Activated CD8-positive, alpha-beta memory T cell treated with anti-CD3 and anti-CD28 coated beads for 36 hours (primary cell): ENCODE results near the gene NKAIN2. TPM values are rescaled to one million over a fixed set of nuclear protein-coding genes. Genes with fewer than 3 reads are reported as not detected.
"Not testable (repeated sequence)": the region's sequence is repeated elsewhere in the genome, so short reads cannot be mapped to it uniquely, and the experiment has no call there.

ENCODE experiments used
- CTCF ChIA-PET: fragments of 350-600 bp; sonication (Branson Sonifier 250); formaldehyde crosslinking; loops from one replicate; lab custom pipeline; 2021; ENCODE audit warnings: antibody characterized with exemption; lab: Charles Lee
- POLR2A ChIA-PET: fragments of 350-600 bp; sonication (Branson Sonifier 250); formaldehyde crosslinking; loops from one replicate; lab custom pipeline; 2021; ENCODE audit warnings: antibody characterized with exemption; lab: Charles Lee
- total RNA-seq, 2 experiments: library from RNA; stranded (reverse); gene quantifications; one replicate each; pipeline ENCODE4 v1.2.3, GENCODE V29; 2021

The NKAIN2 gene
- total RNA-seq, 2 experiments from 2014 or later, result not detected

DNA sequence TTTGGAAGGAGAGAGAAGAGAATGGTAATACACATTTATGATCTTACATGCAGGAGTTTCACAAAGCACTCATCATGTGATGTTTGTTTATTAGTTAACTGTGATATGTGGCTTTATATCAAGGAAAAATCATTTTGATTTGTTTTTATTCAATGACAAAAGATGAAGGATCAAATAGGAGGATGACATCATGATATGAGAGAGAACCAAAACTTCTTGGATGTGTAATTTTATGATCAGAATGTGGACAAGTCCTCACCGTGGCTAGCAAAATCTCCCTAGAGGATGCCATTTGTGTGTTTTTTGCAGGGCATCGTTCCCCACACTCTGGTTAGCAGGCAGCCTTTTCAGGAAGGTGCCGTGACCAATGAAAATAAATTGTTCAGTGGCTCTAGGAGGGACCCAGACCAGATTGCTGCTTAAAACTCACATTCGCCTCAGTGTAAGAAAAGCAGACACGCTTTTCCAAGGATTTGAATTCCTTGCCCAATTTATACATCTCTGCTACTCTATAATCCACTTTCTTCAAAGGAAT is 552.7 kb downstream of the NKAIN2 start:
- ChIA-PET POLR2A (no interaction called here), CTCF (no interaction called here)

DNA sequence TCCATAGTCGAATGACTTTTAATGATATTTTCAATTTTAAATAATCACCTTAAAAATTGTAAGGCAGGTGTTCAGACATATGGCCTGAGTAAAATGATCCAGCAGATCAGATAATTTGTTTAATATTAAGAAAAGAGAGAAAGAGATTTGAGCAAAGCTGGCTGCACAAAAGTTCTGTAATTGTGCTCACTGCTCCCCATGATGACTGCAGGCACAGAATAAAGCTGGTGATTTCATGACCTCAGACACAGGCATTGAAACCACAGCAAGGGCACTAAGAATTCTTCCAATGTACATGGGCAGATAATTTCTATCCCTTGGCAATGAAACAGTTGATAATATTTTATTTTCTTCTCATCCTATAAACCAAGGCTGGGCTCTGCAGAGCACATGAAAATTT is 553.1 kb downstream of the NKAIN2 start:
- POLR2A ChIA-PET, result no interaction called here
- CTCF ChIA-PET, result no interaction called here

DNA sequence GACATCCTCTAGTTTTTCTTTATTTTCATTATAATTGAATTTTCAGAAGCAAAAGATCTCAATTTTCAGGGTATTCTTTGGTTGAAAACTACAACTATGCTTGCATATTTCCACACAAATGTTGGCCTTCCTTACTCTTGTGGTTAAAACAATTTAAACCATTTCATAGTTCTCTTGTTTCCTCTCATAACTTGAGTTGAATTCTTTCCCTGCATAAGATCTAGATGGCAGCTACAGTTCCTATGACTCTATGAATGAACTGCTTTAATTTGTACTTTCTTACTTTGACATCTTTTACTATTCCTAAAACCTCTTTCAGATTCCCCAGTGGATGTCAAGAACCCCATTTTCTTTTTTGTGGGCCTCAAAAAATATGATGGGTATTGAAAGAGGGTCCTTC is 564.5 kb downstream of the NKAIN2 start:
- ChIA-PET POLR2A (no interaction called here), CTCF (no interaction called here)

DNA sequence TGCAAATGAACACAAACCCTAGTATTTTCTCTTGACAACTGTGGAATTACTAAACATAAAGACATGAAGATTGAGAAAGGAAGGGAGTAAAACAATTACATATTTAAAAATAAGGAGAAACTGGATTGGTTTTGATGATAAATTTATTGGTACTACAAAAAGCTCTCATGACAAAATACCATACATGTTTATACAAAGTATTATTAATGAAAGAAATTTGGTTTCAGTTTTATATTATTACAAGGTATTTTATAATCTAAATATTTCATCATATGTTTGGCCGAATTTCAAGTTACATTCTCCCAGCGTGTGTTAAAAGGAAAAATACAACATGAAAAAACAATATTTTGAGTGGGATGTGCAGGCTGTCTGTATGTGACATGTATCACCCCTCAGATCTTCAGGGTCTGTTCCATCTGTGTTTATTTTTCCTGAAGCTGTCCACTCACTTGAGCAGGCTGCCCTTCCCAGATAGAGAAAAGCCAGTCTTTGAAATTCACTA is 568.4 kb downstream of the NKAIN2 start:
- ChIA-PET CTCF (no interaction called here), POLR2A (no interaction called here)

DNA sequence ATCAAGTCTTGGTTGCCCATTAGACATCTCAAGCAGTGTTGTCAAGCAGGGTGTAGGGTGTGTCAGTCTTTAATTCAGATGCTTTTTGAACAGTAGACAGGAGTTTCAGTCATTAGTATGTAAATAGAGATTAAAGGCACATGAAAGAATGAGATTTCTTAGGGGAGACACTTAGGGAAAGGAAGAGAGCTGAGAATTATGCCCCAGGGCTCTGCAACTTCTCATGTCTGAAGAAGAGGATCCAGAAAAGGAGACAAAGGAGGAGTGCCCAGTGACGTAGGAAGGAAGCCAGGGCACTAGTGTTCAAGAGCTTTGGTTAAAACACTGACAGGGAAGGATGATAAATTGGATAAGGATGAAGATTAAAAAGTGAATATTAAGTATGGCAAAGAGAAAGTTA is 569.7 kb downstream of the NKAIN2 start:
- CTCF ChIA-PET, result no interaction called here
- POLR2A ChIA-PET, result no interaction called here

DNA sequence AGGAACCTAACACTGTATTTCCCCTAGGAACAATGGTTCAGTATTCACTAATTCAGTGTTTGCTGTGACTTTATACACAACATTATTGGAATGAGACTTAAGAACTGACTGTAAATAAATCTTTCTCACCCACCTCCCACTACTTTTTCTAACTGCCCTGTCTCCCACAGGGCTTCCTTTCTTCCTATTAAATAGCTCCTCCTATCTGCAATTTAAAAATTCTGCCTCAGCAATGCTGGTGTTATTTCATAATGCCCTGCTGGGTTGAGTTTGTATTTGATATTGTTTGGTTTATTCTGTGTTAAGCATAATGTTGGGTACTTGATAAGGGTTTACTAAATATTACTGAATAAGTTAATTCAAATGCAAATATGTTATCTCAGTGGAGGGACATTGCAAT is 585.5 kb downstream of the NKAIN2 start:
- ChIA-PET POLR2A (no interaction called here), CTCF (no interaction called here)

DNA sequence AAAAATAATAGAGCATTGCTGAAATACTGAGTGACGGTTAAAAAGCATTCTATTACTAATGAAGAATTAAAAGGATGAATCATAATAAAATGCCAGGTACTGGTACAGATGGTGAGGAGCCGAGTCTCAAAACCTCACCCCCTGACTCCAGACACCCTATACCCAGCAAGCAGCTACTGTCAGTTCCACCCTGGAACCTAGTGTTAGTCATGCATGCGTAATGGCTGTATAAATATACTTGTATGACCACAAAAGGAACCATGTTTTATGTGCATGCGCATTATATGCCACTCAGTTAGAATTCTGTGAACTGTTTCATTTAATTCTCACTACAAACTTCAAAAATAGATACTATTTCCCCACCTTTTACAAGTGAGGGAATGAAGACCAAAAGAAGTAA is 589.9 kb downstream of the NKAIN2 start:
- POLR2A ChIA-PET, result no interaction called here
- CTCF ChIA-PET, result no interaction called here

DNA sequence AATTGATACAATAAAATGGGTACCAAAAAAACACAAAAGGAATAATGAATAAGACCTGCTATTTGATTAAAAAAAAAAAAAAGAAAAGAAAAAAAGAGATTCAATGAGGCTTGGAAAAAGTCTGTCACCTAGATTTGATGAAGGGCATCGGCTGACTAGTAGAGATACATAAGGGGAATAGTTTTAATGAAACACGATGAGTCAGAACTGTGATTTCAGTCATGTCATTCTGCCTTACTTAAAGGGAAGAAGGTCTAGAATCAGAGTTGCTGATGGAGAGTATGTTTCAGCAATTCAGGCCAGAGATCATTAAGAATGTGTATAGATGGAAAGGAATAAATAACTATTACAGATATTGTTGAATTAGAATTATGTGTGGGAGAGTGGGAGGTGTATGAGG is 592.7 kb downstream of the NKAIN2 start:
- ChIA-PET POLR2A (no interaction called here), CTCF (no interaction called here)

DNA sequence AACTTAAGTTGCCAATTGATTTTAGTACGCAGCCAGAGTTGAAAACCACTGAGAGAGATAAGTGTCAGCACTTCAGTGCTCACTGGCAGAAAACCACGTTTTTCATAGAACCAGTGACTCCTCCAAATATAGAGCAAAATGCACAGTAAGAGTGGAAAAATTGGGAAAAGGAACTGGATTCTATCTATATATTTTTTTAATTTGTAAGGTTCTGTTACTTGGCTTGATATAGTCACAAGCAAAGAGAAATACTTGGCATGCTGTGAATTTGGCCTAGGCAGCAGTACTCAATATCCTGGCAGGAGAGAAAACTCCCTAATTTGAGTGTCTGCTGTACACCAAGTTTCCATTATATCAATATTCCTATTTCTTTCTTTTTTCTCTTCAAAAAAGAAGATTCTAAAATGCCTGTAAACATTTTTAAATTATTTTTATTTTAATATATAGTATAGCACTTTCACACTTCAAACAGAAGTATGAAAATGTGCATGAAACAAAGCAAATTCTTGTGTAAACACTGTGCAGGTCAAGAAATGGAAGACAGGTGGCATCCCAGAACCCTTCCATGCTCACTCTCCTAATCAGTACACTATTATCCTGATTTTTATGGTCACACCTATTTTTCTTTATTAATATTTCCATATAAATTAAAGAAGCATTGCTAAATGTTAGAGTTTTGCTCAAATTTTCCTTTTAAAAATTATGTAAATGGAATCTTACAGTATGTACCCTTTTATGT is 596.8 kb downstream of the NKAIN2 start:
- CTCF ChIA-PET, result no interaction called here
- POLR2A ChIA-PET, result no interaction called here

DNA sequence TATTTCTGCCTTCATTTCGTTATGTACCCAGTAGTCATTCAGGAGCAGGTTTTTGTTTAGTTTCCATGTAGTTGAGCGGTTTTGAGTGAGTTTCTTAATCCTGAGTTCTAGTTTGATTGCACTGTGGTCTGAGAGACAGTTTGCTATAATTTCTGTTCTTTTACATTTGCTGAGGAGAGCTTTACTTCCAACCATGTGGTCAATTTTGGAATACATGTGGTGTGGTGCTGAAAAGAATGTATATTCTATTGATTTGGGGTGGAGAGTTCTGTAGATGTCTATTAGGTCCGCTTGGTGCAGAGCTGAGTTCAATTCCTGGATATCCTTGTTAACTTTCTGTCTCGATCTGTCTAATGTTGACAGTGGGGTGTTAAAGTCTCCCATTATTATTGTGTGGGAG is 606.8 kb downstream of the NKAIN2 start:
- POLR2A ChIA-PET, CTCF ChIA-PET: not testable (repeated sequence)

DNA sequence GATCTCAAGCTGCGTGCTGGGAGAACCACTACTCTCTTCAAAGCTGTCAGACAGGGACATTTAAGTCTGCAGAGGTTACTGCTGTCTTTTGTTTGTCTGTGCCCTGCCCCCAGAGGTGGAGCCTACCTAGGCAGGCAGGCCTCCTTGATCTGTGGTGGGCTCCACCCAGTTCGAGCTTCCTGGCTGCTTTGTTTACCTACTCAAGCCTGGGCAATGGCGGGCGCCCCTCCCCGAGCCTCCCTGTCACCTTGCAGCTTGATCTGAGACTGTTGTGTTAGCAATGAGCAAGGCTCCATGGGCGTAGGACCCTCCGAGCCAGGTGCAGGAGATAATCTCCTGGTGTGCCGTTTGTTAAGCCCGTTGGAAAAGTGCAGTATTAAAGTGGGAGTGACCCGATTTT is 609.0 kb downstream of the NKAIN2 start:
- CTCF ChIA-PET, POLR2A ChIA-PET: not testable (repeated sequence)

DNA sequence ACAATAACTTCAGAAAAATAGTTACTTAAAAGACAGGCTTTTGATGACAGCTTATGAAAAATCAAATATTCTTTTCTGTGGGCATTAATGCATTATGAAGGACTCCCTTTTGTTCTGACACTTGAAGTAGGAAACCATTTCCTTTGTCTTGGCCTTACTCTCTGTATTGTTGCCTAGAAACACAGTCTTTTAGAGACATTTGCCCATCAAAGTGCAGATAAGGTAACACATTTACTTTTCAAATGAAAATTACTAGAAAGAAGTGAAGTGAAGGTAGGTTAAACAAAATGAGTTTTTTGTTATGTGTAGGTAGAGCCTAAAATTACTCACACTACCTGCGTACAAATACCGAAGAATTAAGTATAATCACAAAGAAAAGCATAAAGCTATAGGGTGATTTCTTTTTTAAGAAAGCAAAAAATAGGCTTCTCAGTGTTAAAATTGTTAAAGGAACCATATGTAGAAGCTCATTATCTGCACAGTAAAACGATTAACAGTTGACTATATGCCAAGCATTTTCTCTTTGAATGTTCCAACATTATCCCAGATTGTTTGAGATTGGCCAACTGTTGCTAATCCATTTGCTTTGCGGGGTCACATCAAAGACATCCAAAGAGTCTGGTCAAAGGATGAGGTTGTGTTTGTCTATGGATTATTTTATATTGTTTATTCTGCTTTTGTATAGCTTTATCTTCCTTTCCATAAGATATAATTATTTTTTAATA is 616.6 kb downstream of the NKAIN2 start:
- POLR2A ChIA-PET, result no interaction called here
- CTCF ChIA-PET, result no interaction called here

DNA sequence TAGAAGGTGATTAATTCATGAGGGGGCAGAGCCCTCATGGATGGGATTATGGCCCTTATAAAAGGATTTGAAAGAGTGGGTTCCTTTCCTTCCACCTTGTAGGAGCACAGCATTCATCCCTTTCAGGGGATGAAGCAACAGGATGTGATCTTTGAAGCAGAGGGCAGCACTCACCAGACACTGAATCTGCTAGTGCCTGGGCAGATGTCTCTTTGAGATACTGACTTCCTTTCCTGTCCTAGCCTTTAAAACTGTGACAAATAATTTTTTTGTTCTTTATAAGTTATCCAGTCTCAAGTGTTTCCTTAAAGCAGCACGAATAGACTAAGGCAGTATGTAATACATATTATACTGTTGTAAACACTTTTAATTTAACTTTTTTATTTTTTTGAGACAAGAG is 620.0 kb downstream of the NKAIN2 start:
- ChIA-PET CTCF (interaction anchor here (0.6 kb wide), 1 partner anchor 1638 kb away, joined by 3 read pairs; no protein-coding TSS in a partner anchor), POLR2A (no interaction called here)

DNA sequence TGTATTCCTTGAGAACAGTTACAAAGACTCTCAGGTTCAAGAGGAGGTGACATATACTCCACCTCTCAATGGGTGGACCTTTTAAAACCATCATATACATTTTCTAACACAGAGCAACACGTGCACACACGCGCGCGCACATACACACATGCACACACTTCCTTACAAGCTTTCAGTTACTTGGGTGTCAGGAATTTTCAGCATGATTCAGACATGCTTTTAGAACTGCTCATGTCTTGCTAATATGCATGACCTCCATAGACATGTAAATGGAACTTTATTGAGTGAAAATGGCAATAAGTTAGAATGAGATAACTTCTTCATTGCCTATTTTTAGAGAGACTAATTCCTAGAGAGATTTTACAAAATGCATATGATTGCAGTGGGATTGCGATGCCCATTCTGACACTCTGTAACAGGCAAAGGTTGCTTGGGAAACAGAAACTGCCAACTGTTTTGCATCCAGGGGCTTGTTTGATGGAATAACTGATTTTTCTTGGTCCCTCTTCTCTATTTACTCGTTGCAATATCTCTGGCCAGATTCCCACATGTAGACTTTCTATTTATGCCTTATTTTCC is 627.2 kb downstream of the NKAIN2 start:
- POLR2A ChIA-PET, result no interaction called here
- CTCF ChIA-PET, result no interaction called here

DNA sequence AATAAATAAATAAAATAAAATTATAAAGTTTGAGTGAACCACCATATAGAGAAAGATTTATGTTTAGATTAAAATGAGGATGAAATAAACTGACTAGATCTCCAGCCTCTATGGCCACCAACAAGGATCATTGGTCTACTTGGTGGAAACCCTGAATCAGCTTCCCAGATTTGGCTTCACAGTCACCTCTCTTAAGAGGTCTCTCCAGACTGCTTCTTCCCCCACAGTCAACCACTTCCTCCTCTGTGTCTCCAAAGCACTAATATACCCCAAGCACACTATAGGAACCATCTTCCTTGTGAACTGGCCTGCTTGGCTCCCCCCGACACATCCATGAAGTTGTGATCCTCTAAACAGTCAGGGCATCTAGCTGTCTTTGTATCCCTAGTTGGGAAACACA is 629.0 kb downstream of the NKAIN2 start:
- ChIA-PET POLR2A (no interaction called here), CTCF (no interaction called here)

DNA sequence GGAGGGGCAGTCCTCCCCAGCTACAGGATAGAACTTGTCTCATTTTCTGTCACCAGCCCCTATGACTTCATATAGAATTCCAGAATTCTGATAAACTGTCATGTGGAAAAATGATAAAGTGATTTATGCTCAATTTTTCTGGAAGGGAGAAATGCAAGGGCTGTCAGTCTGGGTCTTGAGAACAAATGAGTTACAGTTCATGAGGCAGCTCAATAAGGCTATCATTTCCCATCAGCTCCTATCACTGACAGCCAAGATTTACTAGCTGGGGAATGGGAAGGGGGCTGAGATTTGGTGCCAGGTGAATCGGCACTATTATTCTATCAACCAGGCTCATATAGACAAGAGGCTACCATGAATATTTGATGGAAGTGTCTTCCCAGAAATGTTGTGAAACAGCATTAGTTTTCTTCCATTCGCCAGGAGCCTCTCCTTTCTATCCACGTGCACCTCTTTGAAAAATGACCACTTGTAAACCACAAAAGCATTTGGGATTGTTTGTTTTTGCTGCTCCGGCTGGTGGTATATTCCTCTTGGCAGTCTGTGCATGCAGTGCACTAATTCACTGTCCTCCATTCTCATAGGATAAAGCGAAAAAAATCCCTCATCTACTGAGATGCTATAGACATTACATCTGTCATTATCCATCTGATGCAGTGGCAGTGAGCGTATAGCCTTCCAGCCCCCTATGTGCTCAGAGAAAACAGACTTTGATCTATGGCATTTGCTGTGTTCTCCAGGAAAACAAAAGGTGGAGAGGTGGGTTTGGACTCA is 629.9 kb downstream of the NKAIN2 start:
- ChIA-PET CTCF (no interaction called here), POLR2A (no interaction called here)

DNA sequence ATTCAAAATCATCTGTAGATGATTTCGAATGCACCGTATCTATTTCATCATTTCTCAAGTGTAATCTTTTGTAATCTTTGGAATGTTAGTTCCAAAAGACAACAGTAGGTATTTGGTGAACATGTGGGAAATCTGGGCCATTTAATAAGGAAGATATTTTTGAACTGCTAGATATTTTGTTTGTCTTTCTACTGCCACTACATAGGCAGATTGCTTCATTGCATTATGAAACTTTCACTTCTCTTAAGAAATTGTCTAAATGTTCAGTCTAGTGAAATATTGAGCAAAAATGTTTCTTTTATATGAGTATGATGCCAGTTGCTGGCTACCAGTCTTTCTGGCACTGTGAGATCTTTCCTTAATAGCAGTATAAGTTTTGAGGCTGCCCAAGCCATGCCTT is 630.8 kb downstream of the NKAIN2 start:
- ChIA-PET POLR2A (no interaction called here), CTCF (no interaction called here)

DNA sequence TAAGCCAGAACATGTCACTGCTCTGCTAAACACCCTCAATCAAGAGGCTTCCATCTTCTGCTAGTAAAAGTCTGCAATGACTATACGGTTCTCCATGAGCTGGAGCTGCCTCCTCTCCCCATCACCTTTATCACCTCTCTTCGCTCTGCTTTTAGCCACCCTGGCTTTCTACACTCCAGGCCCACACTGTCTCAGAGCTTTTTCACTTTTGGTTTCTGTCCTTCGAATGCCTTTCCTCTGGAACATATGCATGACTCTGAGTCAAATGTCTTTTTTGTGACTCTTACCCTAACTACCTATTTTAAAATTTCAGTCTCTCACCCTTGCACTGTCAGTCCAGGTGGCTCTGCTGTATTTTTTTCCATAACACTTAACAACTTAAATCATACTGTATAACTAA is 633.1 kb downstream of the NKAIN2 start:
- CTCF ChIA-PET, result no interaction called here
- POLR2A ChIA-PET, result no interaction called here

DNA sequence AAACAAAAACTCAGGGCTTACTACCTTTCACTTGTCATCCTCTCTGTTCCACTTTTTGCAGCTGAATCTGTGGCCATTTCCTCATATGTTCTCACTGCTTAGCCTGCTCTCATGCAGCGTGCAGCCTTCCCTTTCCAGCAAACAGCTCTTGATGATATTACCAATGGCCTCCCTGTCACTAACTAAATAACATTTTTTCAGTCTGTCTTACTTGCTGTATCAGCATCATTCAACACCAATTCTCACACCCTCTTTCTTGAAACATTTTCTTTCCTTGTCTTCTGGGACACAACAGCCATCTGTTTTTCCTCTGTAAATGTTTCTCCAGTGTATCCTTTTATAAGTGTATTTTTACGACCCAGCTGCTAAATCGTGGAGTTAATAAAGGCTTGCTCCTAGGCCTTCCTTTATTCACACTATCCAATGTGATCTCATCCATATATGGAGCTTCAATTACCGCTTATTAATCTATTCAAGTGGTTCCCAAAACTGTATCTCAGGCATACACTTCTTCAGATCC is 634.9 kb downstream of the NKAIN2 start:
- CTCF ChIA-PET, result no interaction called here
- POLR2A ChIA-PET, result no interaction called here

DNA sequence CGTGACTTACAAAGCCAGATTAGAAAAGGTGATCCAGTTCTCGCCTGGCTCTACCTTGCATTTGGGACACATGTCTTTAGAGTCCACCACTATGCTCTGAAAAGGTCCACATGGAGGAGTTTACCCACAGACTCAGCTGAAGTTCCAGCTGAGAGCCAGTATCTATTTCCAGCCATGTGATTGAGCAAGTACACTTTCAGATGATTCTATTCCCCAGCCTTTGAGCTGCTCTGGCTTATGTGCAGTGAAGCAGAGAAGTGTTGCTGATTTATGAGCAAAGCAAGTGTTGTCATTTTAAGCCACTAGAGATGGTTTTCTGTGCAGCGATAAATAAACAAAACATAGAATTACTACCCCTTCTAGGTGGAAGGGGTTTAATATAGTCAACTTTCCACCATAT is 637.8 kb downstream of the NKAIN2 start:
- CTCF ChIA-PET, result no interaction called here
- POLR2A ChIA-PET, result no interaction called here
